ENCODE results near the gene PCDHA11.

Gene PCDHA11

DNA sequence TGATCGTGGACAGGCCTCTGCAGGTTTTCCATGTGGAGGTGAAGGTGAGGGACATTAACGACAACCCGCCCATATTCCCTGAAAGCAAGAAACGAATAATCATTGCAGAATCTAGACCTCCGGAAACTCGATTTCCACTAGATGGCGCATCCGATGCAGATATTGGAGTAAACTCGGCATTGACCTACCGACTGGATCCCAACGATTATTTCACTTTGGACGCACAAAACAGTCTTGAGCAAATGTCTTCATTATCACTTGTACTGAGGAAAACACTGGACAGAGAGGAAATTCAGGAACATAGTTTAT lies 13.8 kb downstream of the PCDHA11 start (continued):
- TF ChIP-seq RARB (CRISPR knock-in tag; IDR thresholded peaks at IDR 0.05) (no peak), ZNF8 (CRISPR knock-in tag; IDR thresholded peaks at IDR 0.05) (no peak), OSR1 (CRISPR knock-in tag; IDR thresholded peaks at IDR 0.05) (no peak), PPARA (CRISPR knock-in tag; IDR thresholded peaks at IDR 0.05; ENCODE audit: borderline replicate concordance) (no peak), ARNTL (CRISPR knock-in tag; IDR thresholded peaks at IDR 0.05; ENCODE audit: borderline replicate concordance, low read depth) (no peak), ZFP3 (CRISPR knock-in tag; IDR thresholded peaks at IDR 0.05) (no peak), TCF4 (CRISPR knock-in tag; IDR thresholded peaks at IDR 0.05; ENCODE audit: borderline replicate concordance) (no peak), TOX (CRISPR knock-in tag; IDR thresholded peaks at IDR 0.05; ENCODE audit: borderline replicate concordance) (no peak)
- TF ChIP-seq, protein P1, sequence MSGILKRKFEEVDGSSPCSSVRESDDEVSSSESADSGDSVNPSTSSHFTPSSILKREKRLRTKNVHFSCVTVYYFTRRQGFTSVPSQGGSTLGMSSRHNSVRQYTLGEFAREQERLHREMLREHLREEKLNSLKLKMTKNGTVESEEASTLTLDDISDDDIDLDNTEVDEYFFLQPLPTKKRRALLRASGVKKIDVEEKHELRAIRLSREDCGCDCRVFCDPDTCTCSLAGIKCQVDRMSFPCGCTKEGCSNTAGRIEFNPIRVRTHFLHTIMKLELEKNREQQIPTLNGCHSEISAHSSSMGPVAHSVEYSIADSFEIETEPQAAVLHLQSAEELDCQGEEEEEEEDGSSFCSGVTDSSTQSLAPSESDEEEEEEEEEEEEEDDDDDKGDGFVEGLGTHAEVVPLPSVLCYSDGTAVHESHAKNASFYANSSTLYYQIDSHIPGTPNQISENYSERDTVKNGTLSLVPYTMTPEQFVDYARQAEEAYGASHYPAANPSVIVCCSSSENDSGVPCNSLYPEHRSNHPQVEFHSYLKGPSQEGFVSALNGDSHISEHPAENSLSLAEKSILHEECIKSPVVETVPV (CRISPR knock-in tag; IDR thresholded peaks at IDR 0.05), result no peak
- TF ChIP-seq, protein P2, sequence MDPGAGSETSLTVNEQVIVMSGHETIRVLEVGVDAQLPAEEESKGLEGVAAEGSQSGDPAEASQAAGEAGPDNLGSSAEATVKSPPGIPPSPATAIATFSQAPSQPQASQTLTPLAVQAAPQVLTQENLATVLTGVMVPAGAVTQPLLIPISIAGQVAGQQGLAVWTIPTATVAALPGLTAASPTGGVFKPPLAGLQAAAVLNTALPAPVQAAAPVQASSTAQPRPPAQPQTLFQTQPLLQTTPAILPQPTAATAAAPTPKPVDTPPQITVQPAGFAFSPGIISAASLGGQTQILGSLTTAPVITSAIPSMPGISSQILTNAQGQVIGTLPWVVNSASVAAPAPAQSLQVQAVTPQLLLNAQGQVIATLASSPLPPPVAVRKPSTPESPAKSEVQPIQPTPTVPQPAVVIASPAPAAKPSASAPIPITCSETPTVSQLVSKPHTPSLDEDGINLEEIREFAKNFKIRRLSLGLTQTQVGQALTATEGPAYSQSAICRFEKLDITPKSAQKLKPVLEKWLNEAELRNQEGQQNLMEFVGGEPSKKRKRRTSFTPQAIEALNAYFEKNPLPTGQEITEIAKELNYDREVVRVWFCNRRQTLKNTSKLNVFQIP (CRISPR knock-in tag; IDR thresholded peaks at IDR 0.05; ENCODE audit: borderline replicate concordance, low read depth), result no peak

DNA sequence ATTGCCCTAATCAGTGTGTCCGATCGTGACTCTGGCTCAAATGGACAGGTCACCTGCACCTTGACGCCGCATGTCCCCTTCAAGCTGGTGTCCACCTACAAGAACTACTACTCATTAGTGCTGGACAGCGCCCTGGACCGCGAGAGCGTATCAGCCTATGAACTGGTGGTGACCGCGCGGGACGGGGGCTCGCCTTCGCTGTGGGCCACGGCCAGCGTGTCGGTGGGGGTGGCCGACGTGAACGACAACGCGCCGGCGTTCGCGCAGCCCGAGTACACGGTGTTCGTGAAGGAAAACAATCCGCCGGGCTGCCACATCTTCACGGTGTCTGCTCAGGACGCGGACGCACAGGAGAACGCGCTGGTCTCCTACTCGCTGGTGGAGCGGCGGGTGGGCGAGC lies 14.6 kb downstream of the PCDHA11 start:
- no peak for ATAC-seq
- no peak for TF ChIP-seq ZNF70 (CRISPR knock-in tag; IDR thresholded peaks at IDR 0.05)
- TF ChIP-seq, protein P3, sequence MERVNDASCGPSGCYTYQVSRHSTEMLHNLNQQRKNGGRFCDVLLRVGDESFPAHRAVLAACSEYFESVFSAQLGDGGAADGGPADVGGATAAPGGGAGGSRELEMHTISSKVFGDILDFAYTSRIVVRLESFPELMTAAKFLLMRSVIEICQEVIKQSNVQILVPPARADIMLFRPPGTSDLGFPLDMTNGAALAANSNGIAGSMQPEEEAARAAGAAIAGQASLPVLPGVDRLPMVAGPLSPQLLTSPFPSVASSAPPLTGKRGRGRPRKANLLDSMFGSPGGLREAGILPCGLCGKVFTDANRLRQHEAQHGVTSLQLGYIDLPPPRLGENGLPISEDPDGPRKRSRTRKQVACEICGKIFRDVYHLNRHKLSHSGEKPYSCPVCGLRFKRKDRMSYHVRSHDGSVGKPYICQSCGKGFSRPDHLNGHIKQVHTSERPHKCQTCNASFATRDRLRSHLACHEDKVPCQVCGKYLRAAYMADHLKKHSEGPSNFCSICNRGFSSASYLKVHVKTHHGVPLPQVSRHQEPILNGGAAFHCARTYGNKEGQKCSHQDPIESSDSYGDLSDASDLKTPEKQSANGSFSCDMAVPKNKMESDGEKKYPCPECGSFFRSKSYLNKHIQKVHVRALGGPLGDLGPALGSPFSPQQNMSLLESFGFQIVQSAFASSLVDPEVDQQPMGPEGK (CRISPR knock-in tag; IDR thresholded peaks at IDR 0.05; ENCODE audit: borderline replicate concordance), result no peak
- no peak for TF ChIP-seq ZFP30 (CRISPR knock-in tag; IDR thresholded peaks at IDR 0.05)
- TF ChIP-seq ISL1 (CRISPR knock-in tag; IDR thresholded peaks at IDR 0.05), result no peak
- TF ChIP-seq ARNTL (CRISPR knock-in tag; IDR thresholded peaks at IDR 0.05; ENCODE audit: borderline replicate concordance, low read depth), result no peak
- TF ChIP-seq SNAI2 (CRISPR knock-in tag; IDR thresholded peaks at IDR 0.05), result no peak
- no peak for TF ChIP-seq GLIS3 (CRISPR knock-in tag; IDR thresholded peaks at IDR 0.05)
- TF ChIP-seq BACH2 (CRISPR knock-in tag; IDR thresholded peaks at IDR 0.05; ENCODE audit: borderline replicate concordance), result no peak
- TF ChIP-seq, protein P4, sequence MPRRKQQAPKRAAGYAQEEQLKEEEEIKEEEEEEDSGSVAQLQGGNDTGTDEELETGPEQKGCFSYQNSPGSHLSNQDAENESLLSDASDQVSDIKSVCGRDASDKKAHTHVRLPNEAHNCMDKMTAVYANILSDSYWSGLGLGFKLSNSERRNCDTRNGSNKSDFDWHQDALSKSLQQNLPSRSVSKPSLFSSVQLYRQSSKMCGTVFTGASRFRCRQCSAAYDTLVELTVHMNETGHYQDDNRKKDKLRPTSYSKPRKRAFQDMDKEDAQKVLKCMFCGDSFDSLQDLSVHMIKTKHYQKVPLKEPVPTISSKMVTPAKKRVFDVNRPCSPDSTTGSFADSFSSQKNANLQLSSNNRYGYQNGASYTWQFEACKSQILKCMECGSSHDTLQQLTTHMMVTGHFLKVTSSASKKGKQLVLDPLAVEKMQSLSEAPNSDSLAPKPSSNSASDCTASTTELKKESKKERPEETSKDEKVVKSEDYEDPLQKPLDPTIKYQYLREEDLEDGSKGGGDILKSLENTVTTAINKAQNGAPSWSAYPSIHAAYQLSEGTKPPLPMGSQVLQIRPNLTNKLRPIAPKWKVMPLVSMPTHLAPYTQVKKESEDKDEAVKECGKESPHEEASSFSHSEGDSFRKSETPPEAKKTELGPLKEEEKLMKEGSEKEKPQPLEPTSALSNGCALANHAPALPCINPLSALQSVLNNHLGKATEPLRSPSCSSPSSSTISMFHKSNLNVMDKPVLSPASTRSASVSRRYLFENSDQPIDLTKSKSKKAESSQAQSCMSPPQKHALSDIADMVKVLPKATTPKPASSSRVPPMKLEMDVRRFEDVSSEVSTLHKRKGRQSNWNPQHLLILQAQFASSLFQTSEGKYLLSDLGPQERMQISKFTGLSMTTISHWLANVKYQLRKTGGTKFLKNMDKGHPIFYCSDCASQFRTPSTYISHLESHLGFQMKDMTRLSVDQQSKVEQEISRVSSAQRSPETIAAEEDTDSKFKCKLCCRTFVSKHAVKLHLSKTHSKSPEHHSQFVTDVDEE (CRISPR knock-in tag; IDR thresholded peaks at IDR 0.05), result no peak
- TF ChIP-seq, protein P5, sequence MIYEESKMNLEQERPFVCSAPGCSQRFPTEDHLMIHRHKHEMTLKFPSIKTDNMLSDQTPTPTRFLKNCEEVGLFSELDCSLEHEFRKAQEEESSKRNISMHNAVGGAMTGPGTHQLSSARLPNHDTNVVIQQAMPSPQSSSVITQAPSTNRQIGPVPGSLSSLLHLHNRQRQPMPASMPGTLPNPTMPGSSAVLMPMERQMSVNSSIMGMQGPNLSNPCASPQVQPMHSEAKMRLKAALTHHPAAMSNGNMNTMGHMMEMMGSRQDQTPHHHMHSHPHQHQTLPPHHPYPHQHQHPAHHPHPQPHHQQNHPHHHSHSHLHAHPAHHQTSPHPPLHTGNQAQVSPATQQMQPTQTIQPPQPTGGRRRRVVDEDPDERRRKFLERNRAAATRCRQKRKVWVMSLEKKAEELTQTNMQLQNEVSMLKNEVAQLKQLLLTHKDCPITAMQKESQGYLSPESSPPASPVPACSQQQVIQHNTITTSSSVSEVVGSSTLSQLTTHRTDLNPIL (CRISPR knock-in tag; IDR thresholded peaks at IDR 0.05; ENCODE audit: low read depth), result no peak
- no peak for TF ChIP-seq PPARA (CRISPR knock-in tag; IDR thresholded peaks at IDR 0.05; ENCODE audit: borderline replicate concordance)
- no peak for TF ChIP-seq TCF4 (CRISPR knock-in tag; IDR thresholded peaks at IDR 0.05; ENCODE audit: borderline replicate concordance)
- TF ChIP-seq OSR1 (CRISPR knock-in tag; IDR thresholded peaks at IDR 0.05), result no peak
- no peak for TF ChIP-seq CSDC2 (CRISPR knock-in tag; IDR thresholded peaks at IDR 0.05)
- no peak for TF ChIP-seq ZNF8 (CRISPR knock-in tag; IDR thresholded peaks at IDR 0.05)
- TF ChIP-seq ZC3H10 (CRISPR knock-in tag; IDR thresholded peaks at IDR 0.05), result no peak
- TF ChIP-seq ZNF565 (CRISPR knock-in tag; conservative IDR thresholded peaks at IDR 0.05; ENCODE audit: low read depth), result no peak
- TF ChIP-seq RARB (CRISPR knock-in tag; IDR thresholded peaks at IDR 0.05), result no peak
